Stimulated activated CD8-positive, alpha-beta memory T cell treated with anti-CD3 and anti-CD28 coated beads, Interleukin-7, amount 100 ng/mL, for 4 hours (primary cell): ENCODE results near the gene CKMT2.

Experiments
- DNase-seq, 2 donors: peaks; one replicate each; pipeline ENCODE4 v3.0.0-alpha.2; 2020; ENCODE audit warnings: low read depth in 2 of 2

CKMT2 gene

DNA sequence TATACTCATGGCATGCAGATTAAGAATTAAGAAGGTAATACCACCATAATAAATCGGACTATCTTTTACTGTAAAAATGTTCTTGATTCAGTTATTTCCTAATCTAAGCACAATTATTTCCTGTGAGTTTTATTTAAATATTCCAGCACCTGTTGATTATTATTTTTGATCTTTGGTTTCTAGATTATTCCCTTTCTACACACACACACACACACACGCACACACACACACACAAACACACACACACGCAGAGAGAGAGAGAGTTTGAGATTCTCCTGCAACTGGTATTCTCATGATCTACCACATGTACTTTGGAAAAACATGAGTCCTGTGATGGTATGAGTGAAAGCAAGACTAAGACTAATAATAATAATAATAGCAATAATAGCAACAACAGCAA, 17.0 kb upstream of the CKMT2 start:
- no peak for DNase-seq

DNA sequence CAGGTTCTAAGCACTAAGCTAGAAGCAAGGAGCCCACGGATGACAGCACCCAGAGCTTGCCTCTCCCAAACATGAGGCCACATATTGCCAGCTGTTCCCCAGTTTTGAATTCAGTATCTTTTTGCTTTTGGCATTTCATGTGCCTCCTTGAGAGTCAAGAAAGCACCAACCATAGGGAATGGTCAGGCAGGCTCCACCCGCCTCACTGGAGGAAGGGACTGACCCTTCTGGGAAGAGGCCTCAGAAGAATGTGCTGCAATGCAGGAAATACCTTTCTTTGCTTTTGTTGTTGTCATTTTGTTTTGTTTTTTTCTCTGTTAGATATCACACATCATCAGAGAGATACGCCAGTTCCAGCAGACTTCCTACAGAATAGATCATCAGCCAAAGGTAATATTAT, 13.7 kb upstream of the CKMT2 start:
- DNase-seq, result no peak

DNA sequence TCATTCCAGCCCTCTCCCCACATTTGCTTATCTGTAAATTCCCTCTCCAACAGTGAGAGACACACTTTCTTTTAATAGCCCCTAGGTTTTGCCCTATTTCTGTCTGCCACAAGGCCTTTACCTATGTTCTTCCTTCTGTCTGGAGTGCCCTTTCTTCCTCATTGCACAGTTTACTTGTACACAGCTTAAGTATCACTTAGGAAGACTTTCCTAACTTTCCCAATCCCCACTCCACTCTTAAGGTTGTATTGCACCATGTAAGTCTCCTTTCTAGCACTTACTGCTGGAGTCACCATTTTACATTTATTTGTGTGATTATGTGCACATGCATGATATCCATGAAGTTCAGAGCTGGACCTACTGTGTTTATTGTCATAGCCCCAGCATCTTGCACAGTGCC, 10.8 kb upstream of the CKMT2 start:
- DNase-seq, result no peak

DNA sequence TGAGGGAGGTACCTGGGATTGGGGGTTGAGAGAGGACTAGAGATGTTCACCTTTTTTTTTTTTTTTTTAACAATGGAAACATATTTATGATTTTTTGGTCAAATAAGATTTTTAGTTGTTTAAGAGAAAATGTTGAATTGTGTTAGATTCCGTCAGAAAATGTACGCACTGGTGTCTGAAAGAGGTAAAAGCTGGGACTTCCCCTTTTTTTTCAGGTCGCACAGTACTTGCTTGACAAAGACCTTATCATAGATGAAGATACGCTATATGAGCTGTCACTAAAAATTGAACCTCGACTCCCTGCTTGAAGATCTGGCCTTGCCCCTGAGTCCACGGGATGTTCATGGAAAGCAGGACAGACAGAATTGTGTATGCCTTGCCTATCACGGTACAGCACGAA, 7.7 kb upstream of the CKMT2 start:
- no peak for DNase-seq

DNA sequence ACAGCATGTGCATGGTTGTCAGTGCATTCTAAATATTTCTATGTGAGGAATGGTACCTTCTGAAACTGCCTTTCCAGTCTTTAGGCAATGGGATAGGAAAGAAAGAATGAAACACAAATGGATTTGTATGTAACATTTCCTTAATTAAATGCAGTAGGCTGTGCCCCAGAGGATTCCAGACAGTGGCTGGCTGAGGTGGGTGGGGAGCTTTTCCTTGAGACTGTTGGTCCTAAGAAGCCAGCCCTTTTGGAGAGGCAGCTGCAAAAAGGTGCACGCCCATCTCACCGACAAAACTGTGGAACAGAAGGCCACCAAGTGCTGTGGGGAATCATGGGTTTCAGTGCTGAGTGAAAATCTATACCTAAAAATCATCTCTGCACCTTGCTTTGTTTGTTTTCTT, 6.8 kb upstream of the CKMT2 start:
- DNase-seq, result no peak

DNA sequence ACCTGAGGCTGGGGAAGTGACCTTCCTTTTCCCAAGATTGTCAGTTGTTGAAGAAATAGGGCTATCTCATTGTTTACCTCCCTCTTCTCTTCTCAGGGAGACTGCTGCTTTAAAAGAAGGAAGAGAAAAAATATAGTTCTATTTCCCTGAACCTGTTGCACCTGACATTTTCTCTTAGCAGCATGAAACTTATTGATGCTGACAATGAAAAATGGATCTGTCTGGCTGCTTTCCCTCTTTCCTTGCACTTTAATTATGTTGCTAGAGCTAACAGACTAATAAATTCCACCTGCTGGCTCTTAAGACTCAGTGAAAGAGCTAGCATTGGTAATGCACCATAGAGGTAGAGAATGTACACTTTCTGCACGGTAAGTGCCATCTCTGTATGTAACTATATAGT, 6.2 kb upstream of the CKMT2 start:
- DNase-seq, result no peak

DNA sequence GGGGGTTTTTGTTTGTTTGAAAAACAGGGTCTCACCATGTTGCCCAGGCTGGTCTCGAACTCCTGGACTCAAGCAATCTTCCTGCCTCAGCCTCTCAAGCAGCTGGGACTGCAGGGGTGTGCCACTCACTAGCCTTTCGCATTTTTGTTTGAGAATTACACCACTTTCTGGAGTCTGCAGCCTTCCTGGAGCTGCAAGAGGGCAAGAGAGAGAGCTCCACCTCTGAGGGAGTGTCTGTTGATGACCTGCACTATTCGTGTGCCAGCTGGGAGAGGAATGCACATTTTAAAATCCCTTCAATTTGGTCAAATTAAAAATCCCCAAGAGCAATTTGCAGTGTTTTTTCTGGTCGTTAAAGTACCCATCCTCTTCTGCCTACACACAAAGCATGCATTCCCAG, 5.0 kb upstream of the CKMT2 start:
- no peak for DNase-seq

DNA sequence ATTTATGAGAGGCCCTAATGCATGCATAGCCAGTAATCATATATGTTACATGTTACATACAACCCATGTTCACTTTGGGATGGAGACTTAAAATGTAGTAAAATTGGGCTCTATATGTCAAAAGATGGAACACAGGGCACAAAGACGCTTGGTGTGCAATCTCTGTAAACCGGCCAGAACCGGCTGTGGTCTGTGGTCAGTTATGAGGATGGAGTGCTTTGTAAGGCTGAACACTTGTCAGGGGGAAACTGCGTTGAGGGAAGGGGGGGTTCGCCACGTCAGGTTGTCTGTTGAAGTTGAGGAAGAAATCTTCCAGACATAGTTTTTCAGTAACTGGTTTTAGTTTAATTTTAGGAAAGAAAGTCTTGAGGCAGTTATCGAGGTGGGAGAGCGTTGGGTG, 2.7 kb upstream of the CKMT2 start:
- DNase-seq, result no peak

DNA sequence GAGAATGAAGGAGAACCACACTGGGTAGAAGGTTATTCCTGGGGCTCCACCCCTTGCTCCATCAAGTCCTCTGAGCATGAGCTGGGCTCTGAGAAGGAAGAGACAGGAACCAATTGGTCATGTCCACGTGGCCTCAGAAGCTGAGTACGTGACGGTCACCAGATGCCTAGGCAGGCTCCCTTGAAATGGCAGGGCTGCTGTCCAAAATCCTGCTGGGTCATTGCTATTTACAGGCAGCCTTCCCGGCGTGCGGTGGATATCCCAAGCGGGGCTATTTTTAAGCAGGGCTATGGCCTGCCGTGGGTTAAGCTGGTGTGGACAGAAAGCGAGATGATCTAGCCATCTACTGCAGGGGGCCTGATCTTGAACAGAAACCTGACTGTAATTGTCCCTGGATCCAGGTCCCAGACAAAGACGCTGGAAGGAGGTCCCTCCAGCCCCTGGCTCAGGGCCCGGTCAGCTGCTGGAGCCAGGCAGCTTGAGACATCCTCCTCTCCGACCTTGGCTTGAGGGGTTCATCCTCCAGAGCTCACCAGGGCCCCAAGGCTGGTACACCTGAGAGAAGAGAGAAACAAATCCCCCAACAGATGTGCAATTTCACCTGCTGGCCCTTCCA, 550 bp upstream of the CKMT2 start:
- no peak for DNase-seq

DNA sequence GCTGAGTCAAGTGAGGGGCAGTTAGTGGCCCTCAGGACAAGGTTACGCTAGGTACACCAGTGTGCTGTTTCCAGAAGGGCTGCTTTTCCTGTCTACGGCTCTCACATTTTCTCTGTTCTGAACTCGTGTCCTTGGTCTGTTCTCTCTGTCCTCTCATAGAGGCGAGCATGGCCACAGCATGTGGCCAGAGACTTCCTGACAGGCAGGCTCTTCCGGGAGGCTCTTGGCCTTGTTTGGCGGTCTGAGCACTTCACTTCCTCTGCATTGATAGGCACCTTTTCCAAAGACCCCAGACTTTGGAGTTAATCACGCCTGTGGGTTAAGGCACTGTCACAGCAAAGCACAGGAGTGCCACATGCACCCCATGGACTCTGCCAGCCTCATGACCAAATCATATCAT, 1.2 kb downstream of the CKMT2 start:
- DNase-seq, result no peak

DNA sequence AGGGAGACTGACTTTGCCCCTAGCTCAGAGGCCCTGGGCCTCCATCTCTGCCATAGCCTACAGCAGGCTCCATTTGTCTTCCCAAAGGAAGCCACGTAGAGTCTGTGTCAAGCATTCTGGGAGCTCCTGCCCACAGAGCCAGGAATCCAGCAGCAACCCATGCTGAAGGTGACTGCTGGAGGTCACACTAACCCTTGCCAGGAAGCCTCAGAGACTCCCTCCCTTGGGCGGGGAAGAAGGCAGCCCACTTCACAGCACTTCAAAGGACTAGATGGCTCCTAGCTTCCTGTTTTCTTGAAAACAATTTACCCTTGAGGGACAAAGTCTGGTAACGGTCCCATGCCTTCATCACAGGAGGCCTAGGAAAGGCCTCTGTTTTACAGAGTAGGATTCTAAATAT, 1.7 kb downstream of the CKMT2 start:
- DNase-seq, result no peak

DNA sequence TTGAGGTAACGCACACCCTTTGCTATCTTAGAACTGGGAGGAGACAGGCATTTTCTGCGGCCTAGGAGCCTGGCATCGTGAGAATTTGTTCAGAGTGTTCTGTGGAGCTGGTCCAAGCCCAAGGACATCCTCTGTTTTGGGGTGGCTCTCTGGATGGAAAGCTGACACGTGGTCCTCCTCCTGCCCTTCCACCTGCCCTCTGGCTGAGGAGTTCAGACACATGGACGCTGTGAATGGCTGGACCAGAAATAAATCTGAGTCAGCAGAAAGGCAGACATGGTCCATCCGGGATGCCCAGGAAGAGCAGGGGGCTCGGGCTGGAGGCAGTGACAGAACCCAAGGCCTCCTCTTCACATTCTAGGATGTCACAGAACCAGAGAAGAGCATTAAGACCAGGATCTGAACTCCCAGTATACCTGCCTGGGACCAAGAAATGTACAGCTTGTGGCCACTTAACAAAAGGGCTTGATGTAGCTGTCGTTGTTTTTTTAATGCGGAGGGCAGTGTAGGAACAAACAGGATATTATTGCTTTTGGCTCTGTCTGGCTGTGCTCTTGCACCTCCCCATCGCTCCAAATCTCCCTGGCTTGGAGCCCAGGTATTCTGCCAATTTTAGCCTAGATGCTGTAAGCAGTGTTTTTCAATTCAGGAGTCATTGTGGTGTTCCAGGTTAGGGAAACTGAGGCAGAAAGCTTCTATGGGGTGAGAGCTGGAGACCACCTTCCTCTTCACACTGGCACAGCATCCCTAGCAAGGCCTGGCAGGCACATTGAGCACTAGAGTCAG, 2.4 kb downstream of the CKMT2 start:
- DNase-seq, result no peak

DNA sequence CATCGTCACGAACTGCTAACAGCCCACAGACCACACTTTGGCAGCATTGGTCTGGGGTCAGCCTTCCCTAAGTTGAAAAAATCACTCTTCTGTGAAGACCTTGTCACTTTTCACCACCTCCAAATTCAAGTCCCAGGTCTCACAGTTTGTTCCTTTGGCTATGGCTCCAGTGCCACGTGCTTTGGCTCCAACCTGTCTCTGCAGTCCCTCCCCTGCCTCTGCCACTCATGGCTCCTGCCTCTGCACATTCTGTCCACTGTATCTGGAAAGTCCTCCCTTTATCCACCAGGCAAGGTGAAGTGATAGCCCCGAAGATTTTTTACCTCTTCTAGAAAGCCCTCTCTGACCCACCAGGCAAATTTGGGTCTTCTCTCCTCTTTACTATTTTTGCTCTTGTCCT, 5.3 kb downstream of the CKMT2 start:
- DNase-seq, result no peak

DNA sequence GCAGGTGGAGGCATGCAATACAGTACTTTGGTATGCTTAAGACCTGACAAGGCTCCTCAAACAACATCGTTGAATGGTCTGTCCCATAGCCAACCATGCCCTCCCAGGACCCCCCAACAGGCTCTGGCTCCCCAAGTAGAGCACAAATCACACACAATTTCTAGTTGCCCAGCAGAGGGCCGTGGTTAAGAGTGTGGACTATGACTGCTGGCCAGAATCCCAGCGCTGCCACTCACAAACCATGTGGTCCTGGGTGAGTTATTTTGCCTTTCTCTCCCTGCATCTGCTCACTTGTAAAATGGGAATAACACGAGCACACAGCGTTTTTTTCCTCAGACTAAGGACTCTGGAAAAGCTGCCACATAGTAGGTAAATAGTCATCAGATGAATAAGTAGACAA, 6.5 kb downstream of the CKMT2 start:
- DNase-seq, result no peak

DNA sequence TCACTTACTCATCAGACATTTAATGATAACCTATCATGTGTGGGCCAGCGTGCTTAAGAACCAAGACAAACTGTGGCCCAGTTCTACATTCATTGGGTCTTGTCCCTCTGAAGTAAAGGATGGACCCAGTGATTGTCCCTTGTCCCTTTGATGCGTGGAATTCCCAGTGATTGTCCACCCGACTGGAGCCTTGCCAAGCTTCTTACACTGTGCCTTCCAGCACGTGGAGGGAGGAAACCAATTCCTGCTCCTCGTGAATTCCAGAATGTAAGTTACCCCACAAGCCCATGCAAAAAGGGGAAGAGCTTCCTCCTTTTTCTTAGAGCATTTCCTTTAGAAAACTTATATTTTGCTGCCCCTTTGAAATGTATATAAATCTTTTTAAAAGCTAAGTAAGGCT, 7.9 kb downstream of the CKMT2 start:
- DNase-seq, result no peak

DNA sequence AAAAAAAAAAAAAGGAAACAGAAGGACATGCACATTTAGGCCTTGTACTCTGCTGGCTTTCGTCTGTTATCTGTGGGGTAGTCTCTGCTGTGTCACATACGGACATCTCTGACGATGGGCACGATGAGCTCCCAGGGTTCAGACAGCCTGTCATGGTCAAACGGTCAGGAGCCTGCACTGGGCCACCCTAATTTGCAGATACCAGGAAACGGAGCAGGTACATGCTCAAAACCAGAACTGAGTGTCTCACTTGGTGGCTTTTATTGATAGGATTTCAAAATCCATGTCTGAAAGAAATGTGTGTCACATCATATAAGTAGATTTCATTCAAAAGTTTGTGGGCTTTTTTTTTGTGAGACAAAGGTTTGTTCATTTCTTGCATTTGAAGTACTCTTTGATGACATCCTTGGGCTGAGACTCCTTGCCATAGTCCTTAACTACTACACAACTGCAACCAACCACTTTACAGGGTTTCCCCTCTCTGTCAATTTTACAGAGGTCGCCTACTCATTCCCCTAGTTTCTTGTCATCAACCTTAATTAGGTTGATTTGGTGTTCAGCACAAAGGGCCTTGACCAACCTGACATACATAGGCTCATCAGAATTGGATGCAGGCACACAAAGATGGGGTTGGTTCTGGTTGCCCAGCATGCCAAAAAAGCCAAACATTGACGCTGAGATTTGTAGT, 9.0 kb downstream of the CKMT2 start:
- DNase-seq, result no peak

DNA sequence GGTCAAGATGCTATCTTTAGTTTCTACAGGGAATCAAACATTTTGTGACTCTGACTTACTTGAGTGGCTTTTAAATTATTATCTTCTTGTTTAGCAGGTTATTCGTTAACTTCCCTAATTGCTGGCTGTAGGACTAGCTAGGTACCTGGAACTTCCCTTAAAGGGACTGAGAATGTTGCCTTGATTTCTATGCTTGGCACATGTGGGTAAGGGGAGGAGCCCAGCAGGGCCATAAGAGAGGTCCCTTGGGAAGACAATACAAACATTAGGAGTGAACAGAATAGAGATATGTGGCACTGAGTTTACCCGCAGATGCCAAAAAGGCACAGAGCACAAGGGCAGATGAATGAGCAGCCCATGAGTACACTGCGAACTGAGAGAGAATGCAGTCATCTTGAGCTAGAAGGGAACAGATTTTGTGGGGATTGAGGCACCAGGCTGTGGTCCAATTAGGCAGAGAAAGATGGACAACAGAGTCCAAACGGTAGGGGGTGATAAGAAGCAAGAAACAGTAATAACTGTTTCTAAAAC, 9.8 kb downstream of the CKMT2 start:
- DNase-seq, result no peak

DNA sequence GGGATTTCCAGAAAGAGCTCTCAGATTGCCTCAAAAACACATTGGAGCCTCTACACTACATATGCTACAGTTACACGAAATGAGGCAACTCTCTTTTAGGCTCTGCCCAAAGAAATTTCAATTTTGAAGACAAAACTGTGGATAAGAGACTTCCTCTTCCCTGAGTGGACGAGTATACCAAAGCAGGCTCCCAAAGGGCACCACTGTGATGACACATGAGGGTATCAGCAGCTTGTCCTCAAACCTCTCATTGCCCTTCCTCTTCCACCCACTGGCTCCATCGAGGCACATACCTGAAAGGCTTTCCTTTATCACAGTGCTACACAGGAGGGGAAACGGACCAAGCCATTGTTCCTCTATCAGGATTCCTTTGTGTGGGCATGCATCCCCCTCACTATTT, 11.3 kb downstream of the CKMT2 start:
- DNase-seq, result no peak

DNA sequence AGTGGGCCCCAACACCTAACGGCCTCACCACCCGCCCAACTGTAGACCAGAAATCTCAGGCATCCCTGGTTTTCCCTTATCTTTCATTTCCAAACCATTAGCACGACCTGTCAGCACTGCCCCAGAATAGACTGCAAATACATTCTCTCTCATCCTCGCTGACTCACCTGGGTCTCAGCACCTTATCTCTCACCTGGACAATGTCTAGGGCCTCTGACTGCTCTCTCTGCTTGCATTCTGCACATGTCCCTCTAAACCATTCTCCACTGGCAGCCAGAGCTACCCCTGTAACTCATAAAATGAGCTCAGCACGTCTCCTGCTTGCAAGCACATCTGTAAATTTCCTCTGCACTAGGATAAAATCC, 12.7 kb downstream of the CKMT2 start:
- no peak for DNase-seq

DNA sequence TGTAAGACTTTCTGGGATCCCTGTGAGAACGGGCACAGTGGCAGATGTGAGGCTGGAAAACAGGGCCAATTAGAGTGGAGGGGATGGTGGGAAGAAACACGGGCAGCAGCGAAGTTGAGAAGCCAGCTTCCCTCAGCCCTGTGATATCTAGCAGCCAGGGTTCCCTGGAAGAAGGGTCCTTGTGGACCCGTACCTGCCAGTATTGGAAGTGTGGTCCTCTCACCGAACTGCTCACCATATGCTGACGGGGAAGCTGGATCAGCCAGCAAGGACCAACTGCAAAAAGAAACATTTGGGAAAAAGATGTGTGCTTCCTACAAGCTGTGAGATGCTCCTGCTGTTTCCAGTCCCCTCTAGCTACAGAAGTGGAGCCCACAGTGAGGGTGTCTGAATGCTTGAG, 13.6 kb downstream of the CKMT2 start:
- no peak for DNase-seq

DNA sequence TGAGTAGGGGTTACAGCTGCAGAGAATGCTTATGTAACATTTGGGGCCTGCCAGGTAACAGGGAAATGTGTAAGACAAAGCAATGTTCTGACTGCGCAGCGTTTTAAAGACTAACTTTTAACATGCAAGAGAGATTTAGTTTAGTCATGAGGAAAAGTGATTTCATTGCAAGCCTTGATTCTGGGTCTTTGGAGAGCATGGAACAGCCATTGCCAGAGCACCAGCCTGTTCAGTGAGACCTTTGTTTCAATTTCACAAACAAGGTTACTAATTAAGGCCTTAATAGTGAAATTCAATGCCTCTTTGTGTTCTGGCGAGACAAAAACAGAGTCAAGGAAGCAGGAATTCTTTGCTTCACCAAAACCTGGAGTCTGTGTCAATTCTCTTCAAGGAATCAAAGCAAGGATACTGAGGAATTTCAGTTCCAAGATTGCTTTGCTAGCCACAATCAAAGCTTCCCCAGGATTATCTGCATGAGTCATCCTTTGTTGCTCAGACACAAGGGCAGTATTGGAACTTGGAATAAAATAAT, 14.4 kb downstream of the CKMT2 start:
- DNase-seq, result no peak

DNA sequence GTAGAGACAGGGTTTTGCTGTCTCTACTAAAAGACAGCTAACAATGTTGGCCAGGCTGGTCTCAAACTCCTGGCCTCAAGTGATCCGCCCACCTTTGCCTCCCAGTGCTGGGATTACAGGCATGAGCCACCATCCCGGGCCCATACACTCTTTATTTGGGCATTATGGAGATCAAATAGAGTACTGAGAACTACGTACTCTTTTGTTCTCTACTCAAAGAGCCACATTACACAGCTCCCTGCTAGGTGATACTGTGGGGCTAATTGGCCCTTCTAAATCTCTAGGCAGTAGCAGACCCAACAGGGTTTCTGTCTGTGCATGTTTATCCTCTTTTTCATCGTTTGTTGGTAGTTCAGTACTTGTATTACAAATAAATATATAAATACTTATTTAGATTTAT, 16.1 kb downstream of the CKMT2 start:
- no peak for DNase-seq

DNA sequence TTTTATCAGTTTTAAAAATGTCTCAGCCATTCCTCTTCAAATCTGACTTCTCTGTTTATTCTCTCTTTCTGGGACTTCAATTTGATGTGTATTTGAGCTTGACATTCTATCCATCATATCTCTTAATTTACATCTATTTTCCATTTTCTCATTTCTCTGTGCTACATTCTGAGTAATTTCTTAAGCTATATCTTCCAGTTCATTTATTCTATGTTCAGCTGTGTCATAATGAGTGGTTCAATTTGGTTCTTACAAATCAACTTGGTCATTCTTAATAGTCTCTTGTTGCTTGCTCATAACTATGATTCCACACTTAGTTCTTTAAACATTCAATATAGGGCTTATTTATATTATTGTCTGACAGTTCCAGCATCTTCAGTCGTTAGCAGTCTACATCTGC, 16.9 kb downstream of the CKMT2 start:
- no peak for DNase-seq
